ENCODE results near the gene DDTL.

Gene DDTL

GRCh38 chr22:24006207-24006913 is 39.7 kb downstream of the DDTL start:
- Histone ChIP-seq H3K9me3 (ENCODE audit: control insufficient read depth, insufficient read depth, low read length) (peaks cover 6% of the 10 kb centered on the region; the same call in 1 of the 2 replicates), H3K4me2 (ENCODE audit: low read length) (no peak overlapping the region), H3K36me3 (ENCODE audit: control insufficient read depth, low read length) (no peaks in the 10 kb centered on the region), H4K20me1 (ENCODE audit: control insufficient read depth, insufficient read depth, low read depth, low read length) (no peaks in the 10 kb centered on the region), H3F3A (ENCODE audit: control insufficient read depth, insufficient read depth) (no peaks in the 10 kb centered on the region), H3K27me3 (ENCODE audit: control insufficient read depth, low read length) (0 out of 2 replicates have a peak, but pooled peaks cover 3% of the 10 kb centered on the region), H3K4me3 (ENCODE audit: low read length) (no peak overlapping the region), H3K79me2 (ENCODE audit: control insufficient read depth, low read length) (peaks cover 1% of the 10 kb centered on the region), H3K9me2 (replicated peaks; ENCODE audit: control insufficient read depth, low read length) (no peaks in the 10 kb centered on the region), H3K4me1 (ENCODE audit: control insufficient read depth, low read length) (no peaks in the 10 kb centered on the region), H3K27ac (ENCODE audit: low read depth, low read length) (no peak overlapping the region)
- TF ChIP-seq EZH2phosphoT487 (IDR thresholded peaks at IDR 0.05; ENCODE audit: borderline replicate concordance, low read length) (no peak), CTCF (IDR thresholded peaks at IDR 0.05; ENCODE audit: low read depth, low read length, poor library complexity, severe bottlenecking) (no peak)

GRCh38 chr22:24006914-24007214 is 40.2 kb downstream of the DDTL start:
- no peak for TF ChIP-seq CTCF (IDR thresholded peaks at IDR 0.05; ENCODE audit: low read depth, low read length, poor library complexity, severe bottlenecking)
- no peak for TF ChIP-seq EZH2phosphoT487 (IDR thresholded peaks at IDR 0.05; ENCODE audit: borderline replicate concordance, low read length)
- H3K4me3 ChIP-seq (ENCODE audit: low read length), result no peak overlapping the region
- no peaks in the 10 kb centered on the region for H3F3A ChIP-seq (ENCODE audit: control insufficient read depth, insufficient read depth)
- H3K4me1 ChIP-seq (ENCODE audit: control insufficient read depth, low read length), result no peaks in the 10 kb centered on the region
- peaks cover 6% of the 10 kb centered on the region; the same call in 1 of the 2 replicates for H3K9me3 ChIP-seq (ENCODE audit: control insufficient read depth, insufficient read depth, low read length)
- no peaks in the 10 kb centered on the region for H3K9me2 ChIP-seq (replicated peaks; ENCODE audit: control insufficient read depth, low read length)
- peaks cover 7% of the 10 kb centered on the region for H3K79me2 ChIP-seq (ENCODE audit: control insufficient read depth, low read length)
- H3K36me3 ChIP-seq (ENCODE audit: control insufficient read depth, low read length), result no peaks in the 10 kb centered on the region
- H3K27ac ChIP-seq (ENCODE audit: low read depth, low read length), result no peak overlapping the region
- no peaks in the 10 kb centered on the region for H4K20me1 ChIP-seq (ENCODE audit: control insufficient read depth, insufficient read depth, low read depth, low read length)
- H3K27me3 ChIP-seq (ENCODE audit: control insufficient read depth, low read length), result 0 out of 2 replicates have a peak, but pooled peaks cover 3% of the 10 kb centered on the region
- H3K4me2 ChIP-seq (ENCODE audit: low read length), result no peak overlapping the region

- no peaks in the 10 kb centered on the region for H4K20me1 ChIP-seq (ENCODE audit: control insufficient read depth, insufficient read depth, low read depth, low read length)
- TF ChIP-seq CTCF (IDR thresholded peaks at IDR 0.05; ENCODE audit: low read depth, low read length, poor library complexity, severe bottlenecking) (no peak), EZH2phosphoT487 (IDR thresholded peaks at IDR 0.05; ENCODE audit: borderline replicate concordance, low read length) (no peak)
- no peak overlapping the region for H3K4me2 ChIP-seq (ENCODE audit: low read length)
- H3K27ac ChIP-seq (ENCODE audit: low read depth, low read length), result no peak overlapping the region
- no peaks in the 10 kb centered on the region for H3K27me3 ChIP-seq (ENCODE audit: control insufficient read depth, low read length)
- H3K9me2 ChIP-seq (replicated peaks; ENCODE audit: control insufficient read depth, low read length), result no peaks in the 10 kb centered on the region
- peaks cover 12% of the 10 kb centered on the region for H3K79me2 ChIP-seq (ENCODE audit: control insufficient read depth, low read length)
- peaks cover 6% of the 10 kb centered on the region; the same call in 1 of the 2 replicates for H3K9me3 ChIP-seq (ENCODE audit: control insufficient read depth, insufficient read depth, low read length)
- H3K4me3 ChIP-seq (ENCODE audit: low read length), result no peak overlapping the region
- peaks cover 3% of the 10 kb centered on the region for H3K4me1 ChIP-seq (ENCODE audit: control insufficient read depth, low read length)
- H3F3A ChIP-seq (ENCODE audit: control insufficient read depth, insufficient read depth), result no peaks in the 10 kb centered on the region
- H3K36me3 ChIP-seq (ENCODE audit: control insufficient read depth, low read length), result no peaks in the 10 kb centered on the region
Observed at GRCh38 chr22:24007253-24008021, 40.7 kb downstream of the DDTL start.
